ENCODE results near the gene WDR87.

Gene WDR87

GRCh38 chr19:37936166-37936565 lies 29.8 kb upstream of the WDR87 start:
- intact Hi-C loops (cut with DNase I; ENCODE audit: low total_unique reads) = no loop called here
- peaks cover 0 to 29% (median 9%) of the 10 kb centered on the region in 4 donors for H3K4me1 ChIP-seq
- H3K27me3 ChIP-seq = no peaks in the 10 kb centered on the region
- no peak for TF ChIP-seq CTCF (IDR thresholded peaks at IDR 0.05)
- H3K4me3 ChIP-seq = no peak overlapping the region
- peaks cover 0 to 6% (median 3%) of the 10 kb centered on the region in 3 donors for H3K36me3 ChIP-seq
- H3K27ac ChIP-seq = no peak overlapping the region
- no peak for DNase-seq
- H3K9me3 ChIP-seq = peaks cover 0 to 8% (median 4%) of the 10 kb centered on the region in 3 donors

- Histone ChIP-seq H3K4me3 (no peak overlapping the region), H3K9me3 (peaks cover 0 to 8% (median 4%) of the 10 kb centered on the region in 3 donors), H3K27me3 (no peaks in the 10 kb centered on the region), H3K4me1 (peaks cover 0 to 31% (median 9%) of the 10 kb centered on the region in 4 donors), H3K27ac (no peak overlapping the region), H3K36me3 (peaks cover 0 to 6% (median 3%) of the 10 kb centered on the region in 3 donors)
- TF ChIP-seq CTCF (IDR thresholded peaks at IDR 0.05) = no peak
- intact Hi-C loops (cut with DNase I; ENCODE audit: low total_unique reads) = no loop called here
- DNase-seq = no peak
Measured at GRCh38 chr19:37935341-37935740, 28.9 kb upstream of the WDR87 start.

GRCh38 chr19:37933937-37934358 lies 27.6 kb upstream of the WDR87 start:
- H3K36me3 ChIP-seq = peaks cover 0 to 6% (median 3%) of the 10 kb centered on the region in 3 donors
- peaks cover 0 to 31% (median 9%) of the 10 kb centered on the region in 4 donors for H3K4me1 ChIP-seq
- intact Hi-C loops (cut with DNase I; ENCODE audit: low total_unique reads) = no loop called here
- no peak overlapping the region for H3K27ac ChIP-seq
- no peak for TF ChIP-seq CTCF (IDR thresholded peaks at IDR 0.05)
- H3K9me3 ChIP-seq = peaks cover 0 to 8% (median 4%) of the 10 kb centered on the region in 3 donors
- no peaks in the 10 kb centered on the region for H3K27me3 ChIP-seq
- DNase-seq = no peak
- no peak overlapping the region for H3K4me3 ChIP-seq

- Histone ChIP-seq H3K4me3 (no peak overlapping the region), H3K9me3 (peaks cover 0 to 8% (median 4%) of the 10 kb centered on the region in 3 donors), H3K4me1 (peaks cover 0 to 31% (median 9%) of the 10 kb centered on the region in 4 donors), H3K36me3 (peaks cover 0 to 6% (median 3%) of the 10 kb centered on the region in 3 donors), H3K27ac (no peak overlapping the region), H3K27me3 (no peaks in the 10 kb centered on the region)
- no peak for DNase-seq
- no peak for TF ChIP-seq CTCF (IDR thresholded peaks at IDR 0.05)
- intact Hi-C loops (cut with DNase I; ENCODE audit: low total_unique reads) = no loop called here
Measured at GRCh38 chr19:37932985-37933936, 26.9 kb upstream of the WDR87 start.

- H3K27ac ChIP-seq = no peak overlapping the region
- H3K9me3 ChIP-seq = peaks cover 0 to 8% (median 4%) of the 10 kb centered on the region in 3 donors
- intact Hi-C loops (cut with DNase I; ENCODE audit: low total_unique reads) = no loop called here
- no peaks in the 10 kb centered on the region for H3K27me3 ChIP-seq
- peaks cover 0 to 31% (median 9%) of the 10 kb centered on the region in 4 donors for H3K4me1 ChIP-seq
- peak; percentile 55 to 73 for DNase-seq
- no peak for TF ChIP-seq CTCF (IDR thresholded peaks at IDR 0.05)
- H3K4me3 ChIP-seq = peak overlapping the region; percentile 11 to 20
- peaks cover 0 to 6% (median 3%) of the 10 kb centered on the region in 3 donors for H3K36me3 ChIP-seq
Measured at GRCh38 chr19:37931881-37932655, 25.7 kb upstream of the WDR87 start.
